HK-2 (cell line): ENCODE measurements around the gene P3H3.
"Not testable (repeated sequence)": the region's sequence is repeated elsewhere in the genome, so short reads cannot be mapped to it uniquely, and the experiment has no call there.

Experiments used
- DNase-seq: peaks from one replicate; pipeline ENCODE4 v3.0.0-alpha.2; 2018; ENCODE audit not compliant: unreplicated experiment

Gene P3H3

DNA sequence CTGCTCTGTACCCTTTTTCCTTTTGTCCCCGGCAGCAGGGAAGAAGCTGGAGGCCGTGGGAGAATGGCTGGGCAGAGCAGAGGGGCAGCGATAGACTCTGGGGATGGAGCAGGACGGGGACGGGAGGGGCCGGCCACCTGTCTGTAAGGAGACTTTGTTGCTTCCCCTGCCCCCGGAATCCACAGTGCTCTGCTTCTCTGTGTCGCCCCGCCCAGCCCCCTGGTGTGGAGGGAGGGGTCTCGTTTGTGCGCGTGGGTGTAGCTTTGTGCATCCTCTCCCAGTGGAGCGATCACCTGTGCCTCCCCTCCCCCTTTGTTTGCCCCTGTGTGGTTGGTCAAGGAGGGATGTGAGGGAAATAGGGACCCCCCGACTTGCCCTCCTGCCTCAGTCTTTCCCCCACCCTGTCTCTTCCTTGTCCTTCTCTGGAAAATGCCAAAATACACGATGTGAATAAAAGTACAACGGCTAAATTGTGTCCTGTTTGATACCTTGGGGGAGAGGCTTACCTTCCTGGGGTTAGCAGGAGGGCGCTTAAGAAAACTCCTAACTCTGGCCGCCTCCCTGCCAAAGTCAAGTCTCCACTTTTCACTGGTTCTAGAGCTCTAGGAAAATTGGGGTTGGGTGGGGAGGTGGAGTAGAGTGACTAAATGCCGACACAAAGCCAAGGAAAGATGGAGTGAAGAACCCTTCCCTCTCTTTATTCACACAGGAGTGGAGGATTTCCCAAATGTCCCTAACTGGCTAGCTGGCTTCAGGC lies 38.1 kb downstream of the P3H3 start:
- DNase-seq = no peak

DNA sequence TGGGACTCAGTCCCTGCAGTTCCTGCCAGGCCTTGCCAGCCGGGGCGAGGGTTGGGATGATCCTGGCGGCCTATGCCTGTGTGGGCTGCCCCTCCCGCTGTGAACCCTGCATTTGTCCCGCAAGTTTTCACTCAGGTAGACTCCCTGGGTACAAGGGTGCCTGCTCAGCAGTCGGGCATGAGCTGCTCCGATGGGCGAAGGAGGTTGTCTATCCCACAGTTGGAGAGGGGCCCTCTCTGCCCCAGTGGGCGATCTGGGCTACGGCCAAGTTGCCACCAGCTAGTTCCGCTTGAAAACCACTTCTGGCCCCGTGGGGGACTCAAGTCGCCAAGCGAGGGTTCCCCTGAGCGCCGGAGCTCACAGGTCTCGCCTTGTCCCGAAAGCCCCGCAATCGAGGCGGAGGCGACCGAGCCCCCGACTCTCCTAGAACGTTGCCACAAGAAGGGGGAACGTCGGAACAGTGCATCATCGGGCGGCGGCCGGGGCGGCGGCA lies 38.8 kb downstream of the P3H3 start:
- no peak for DNase-seq

DNA sequence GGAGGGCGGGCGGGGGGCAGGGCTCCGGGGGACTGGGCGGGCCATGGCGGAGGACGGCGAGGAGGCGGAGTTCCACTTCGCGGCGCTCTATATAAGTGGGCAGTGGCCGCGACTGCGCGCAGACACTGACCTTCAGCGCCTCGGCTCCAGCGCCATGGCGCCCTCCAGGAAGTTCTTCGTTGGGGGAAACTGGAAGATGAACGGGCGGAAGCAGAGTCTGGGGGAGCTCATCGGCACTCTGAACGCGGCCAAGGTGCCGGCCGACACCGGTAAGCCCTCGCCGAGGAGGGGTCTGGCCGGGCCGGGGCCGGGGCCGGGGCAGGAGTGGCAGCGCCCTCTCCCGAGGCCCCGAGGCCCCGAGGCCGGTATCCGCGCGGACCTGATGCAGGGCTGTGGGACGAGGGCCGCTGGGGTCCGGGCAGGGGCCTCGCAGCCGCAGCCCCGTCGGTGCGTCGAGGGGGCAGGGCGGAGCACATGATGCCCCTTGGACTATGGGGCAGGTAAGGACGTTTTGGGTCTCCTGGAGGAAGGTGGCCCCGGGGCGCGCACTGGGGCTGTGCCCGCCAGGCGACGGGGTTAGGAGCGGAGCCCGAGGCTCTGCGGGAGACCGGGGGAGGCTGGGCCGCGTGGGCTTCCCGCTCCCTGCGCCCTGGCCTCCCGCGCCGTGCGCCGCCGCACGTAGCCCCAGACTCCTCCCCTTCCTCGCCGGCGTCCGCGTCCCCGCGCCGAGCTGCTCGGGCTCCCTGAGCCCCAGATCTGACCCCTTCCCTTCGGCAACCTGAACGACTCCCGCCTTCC lies 39.4 kb downstream of the P3H3 start, which contains the start of gene TPI1:
TPI1 (plus strand) TSS at position 119 of the 798 bp plus-strand sequence; CDS start at position 155, 36 bp downstream.
- peak; percentile 91 for DNase-seq

DNA sequence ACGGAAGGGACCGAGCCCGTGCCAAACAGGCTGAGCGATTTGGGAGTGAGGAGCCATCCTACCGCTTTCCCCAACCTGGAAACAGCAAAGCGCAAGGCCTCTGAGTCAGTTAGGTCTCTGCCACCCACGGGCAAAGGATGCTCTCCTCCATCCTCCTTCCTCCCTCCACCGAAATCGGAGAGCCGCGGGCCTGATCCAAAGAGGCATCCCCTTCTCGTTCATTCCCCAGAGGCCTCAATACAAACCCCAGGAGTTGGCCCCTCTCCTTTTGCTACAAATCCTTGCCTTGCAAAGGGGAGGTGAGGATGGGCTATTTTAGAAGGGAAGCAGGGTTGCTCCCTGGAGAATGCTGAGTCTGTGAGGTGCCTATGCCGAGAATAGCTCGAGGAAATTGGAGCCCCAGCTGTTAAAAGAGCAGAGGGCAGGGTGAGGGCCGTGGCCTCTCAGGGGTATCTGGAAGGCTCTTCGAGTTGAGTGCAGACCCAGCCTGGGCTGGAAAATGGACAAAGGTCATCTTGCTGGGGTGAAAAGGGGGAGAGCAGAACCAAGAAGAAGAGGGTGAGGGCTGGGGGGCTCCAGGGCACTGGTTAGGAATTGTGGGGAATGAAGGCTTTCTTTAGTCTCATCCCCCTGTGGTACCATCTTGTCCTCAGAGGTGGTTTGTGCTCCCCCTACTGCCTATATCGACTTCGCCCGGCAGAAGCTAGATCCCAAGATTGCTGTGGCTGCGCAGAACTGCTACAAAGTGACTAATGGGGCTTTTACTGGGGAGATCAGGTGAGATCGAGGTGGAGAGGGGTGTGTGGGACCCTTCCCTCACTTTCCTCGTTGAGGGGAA lies 40.2 kb downstream of the P3H3 start:
- DNase-seq = peak; percentile 20

DNA sequence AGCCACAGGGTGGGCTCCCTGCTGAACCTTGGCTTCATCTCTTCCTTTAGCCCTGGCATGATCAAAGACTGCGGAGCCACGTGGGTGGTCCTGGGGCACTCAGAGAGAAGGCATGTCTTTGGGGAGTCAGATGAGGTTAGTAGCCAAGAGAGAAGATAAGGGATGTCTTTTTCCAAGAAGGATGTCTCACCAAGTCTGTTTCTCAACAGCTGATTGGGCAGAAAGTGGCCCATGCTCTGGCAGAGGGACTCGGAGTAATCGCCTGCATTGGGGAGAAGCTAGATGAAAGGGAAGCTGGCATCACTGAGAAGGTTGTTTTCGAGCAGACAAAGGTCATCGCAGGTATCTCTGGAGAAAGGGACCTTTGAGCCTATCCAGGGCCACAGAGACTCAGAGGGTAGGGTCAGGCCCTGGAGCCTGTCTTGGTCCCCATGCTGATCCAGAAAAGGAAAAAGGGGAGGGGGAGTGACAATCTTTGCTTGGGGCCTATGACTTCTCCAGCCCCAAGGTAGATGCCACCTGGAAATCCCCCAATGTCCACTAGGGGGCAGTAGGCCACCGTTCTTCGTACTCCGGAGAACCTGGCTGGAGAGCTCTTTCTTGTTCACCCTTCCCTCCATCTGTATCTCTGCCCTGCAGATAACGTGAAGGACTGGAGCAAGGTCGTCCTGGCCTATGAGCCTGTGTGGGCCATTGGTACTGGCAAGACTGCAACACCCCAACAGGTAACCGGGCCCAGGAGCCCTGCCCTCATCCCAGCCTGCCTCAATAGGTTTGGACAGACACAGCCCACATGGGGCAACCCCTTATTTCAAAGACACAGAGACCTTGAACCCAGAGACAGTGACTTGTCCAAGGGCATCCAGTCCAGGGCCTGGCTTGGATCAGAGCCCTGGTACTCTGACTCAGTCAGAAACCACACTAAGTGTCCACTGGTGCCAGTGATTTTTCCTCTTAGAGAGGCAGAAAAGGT lies 41.1 kb downstream of the P3H3 start:
- DNase-seq = peak; percentile 84

DNA sequence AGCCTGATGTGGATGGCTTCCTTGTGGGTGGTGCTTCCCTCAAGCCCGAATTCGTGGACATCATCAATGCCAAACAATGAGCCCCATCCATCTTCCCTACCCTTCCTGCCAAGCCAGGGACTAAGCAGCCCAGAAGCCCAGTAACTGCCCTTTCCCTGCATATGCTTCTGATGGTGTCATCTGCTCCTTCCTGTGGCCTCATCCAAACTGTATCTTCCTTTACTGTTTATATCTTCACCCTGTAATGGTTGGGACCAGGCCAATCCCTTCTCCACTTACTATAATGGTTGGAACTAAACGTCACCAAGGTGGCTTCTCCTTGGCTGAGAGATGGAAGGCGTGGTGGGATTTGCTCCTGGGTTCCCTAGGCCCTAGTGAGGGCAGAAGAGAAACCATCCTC lies 42.1 kb downstream of the P3H3 start:
- DNase-seq = not testable (repeated sequence)

DNA sequence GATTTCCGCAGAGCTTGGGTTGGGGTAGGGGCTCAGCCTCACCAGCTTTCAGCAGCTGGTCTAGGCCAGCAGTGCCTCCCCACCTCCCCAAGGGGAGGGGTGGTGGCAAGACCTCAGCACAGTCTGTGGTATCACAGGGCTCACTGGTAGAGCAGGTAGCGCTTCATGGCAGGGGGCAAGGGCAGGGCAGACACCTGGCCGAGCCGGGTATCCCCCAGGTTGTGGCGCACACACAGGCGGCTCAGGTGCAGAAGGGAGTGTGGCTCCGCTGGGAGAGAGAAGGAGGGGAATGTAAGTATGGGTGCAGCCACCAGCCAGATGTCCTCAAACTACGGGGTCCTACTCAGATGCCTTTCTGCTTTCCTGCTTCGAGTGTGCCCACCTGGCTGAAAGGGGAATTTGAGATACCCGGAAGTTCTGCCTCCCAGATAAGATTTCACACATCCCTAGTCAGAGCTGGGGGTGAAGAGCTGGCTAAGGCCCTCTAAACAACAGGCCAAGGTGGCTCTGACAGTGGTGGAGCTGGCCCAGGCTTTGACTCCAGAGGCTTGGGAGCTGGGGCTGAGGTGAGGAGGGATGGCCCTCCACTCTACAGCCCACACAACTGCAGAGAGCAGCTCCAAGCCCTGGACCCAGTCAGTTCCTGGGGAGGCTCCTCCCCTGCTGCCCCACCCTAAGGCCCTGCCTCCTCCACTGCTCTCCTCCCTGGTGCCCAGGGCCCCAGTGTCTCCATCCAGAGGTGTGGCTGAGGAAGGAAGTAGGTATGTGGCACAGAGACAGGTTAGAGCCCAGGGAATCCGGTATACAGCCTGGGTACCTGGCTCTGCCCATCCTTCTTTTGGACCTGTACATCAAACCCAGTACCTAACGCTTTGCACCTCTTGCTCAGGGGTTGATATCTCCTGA lies 43.1 kb downstream of the P3H3 start:
- peak; percentile 79 for DNase-seq

DNA sequence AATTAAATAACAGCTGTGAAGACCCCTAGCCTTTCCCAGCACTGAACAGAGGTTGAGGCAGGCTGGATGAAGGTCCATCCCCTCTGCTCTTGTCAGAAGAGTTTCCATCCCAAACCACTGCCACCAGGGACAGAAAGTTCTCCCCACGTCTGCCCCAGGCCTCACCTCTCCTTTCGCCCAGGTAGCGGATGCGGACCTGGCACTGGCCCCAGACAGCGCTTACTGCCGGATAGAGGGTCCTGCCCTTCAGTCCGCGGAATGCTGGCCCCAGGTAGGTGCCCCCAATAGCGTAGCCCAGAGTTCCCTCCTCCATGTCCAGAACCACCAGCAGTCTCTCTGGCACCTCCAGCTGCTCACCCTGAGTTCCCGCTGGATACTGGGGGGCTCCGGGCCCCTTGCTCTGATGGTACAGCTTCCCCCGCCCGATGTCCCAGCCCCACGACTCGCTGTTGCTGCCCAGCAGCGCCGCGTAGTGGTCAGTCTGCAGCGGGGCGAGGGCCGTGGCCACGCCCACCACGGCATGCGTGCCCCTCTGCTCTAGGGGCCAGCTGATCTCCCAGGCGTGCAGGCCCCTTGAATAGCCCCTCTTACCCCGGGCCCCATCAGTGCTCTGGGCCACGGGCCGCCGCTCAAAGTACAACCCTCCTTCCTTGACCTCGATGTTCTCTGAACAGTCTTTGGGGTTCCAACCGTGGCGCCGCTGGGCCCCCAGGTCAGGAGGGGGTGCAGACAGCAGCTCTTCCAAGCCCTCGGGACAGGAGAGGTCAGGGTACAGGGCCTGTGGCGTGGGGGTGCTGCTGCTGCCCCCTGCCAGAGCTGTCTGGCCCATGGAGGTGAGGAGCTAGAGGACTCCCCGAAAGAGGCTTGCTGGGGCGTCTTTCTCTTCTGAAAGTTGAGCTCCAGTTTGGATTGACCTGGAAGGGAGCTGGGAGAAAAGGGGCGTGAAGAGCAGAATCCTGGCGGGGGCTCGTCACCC lies 44.2 kb downstream of the P3H3 start:
- peak; percentile 89 for DNase-seq

DNA sequence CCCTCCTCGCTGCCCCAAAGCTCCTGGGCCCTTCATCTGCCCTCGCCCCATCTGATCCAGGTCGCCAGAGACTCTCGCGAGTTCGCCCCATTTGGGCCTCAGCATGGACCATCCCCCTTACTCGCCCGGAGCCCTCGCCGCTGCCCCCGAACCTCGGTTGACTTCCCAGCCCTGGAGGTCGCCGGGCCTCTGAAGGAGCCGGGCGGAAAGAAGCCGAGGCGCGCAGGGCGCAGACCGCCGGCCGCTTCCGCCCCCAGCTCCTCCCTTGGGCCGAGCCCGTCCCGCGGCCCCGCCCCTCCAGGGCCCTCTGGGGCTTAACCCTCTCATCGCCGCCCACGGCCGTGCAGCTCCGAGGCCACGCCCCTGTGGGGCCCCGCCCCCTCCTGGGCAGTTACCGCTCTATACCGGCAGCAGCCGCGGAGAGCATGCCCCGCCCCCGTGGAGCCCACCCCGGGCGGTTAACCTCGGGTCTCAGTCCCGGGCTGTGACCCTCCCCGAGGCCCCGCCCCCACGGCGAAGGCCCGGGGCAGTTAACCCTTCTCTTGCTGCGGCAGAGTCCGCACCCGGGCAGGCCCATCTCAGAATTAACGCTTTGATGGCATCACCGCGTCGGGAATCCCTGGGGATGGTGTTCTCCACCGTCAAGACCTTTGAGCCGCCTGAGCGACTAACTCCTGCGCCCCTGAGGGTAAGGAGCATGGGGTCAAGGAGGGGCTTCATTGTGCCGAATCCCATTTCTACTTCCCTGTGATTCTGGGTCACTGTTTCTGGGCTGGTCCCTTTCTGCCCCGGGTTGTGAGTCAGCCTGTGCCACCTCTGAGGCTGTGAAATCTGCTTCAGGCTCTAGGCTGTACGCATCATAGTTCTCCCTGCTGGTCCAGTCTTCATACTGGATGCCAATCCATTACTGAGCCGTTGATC lies 45.1 kb downstream of the P3H3 start, which contains the start of gene SPSB2:
SPSB2 (minus strand) TSS at position 210 of the 921 bp plus-strand sequence. CDS start 402 bp downstream, outside the sequence.
- DNase-seq = peak; percentile 99

DNA sequence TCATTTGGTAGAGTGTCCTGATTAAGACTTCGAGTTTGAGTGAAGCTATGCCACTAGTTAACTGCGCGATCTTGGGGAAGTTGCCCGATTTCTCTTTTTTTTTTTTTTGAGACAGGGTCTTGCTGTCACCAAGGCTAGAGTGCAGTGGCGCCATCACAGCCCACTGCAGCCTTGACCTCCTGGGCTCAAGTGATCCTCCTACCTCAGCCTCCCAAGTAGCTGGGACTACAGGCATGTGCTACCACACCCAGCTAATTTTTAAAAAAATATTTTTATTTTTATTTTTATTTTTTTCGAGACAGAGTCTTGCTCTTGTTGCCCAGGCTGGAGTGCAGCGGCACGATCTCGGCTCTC lies 45.8 kb downstream of the P3H3 start:
- not testable (repeated sequence) for DNase-seq

DNA sequence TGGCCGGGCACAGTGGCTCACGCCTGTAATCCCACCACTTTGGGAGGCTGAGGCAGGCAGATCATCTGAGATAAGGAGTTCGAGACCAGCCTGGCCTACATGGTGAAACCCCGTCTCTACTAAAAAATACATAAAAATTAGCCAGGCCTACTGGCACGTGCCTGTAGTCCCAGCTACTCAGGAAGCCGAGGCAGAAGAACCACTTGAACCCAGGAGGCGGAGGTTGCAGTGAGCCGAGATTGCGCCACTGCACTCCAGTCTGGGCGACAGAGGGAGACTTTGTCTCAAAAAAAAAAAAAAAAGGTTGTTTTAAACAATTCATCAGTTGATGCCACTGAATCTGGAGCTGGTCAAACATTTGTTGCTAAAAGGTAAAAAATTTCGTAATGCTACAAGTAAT lies 51.6 kb downstream of the P3H3 start:
- not testable (repeated sequence) for DNase-seq

DNA sequence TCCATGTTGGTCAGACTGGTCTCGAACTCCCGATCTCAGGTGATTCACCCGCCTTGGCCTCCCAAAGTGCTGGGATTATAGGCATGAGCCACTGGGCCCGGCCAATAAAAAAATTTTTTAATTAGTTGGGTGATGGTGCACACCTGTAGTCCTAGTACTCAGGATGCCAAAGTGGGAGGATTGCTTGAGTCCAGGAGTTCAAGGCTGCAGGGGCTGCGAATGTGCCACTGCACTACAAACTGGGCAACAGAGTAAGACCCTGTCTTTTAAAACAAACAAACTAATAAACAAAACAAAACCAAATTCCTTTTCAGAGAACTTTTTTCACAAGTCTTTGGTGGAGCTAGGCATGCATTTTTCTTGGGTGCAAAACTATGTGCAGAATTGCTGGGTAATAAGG lies 55.0 kb downstream of the P3H3 start:
- DNase-seq = no peak

DNA sequence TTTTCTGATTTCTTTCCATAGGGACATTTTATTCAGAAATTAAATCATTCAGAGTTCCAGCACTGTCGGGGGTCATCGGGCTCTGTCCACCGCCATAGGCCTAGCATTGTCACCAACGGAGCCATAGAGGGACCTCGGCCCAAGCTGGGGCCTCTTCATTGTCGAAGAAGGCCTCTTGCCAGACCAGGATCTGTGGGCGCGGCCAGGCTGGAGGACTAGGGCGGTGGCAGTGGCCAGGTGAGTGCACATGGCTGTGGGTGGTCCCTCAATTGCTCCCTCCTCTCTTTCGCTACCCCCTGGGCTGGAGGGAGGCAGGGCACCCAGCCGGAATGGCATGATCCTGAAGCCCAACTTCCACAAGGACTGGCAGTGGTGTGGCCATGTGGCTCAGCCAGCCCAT lies 55.5 kb downstream of the P3H3 start:
- DNase-seq = no peak

DNA sequence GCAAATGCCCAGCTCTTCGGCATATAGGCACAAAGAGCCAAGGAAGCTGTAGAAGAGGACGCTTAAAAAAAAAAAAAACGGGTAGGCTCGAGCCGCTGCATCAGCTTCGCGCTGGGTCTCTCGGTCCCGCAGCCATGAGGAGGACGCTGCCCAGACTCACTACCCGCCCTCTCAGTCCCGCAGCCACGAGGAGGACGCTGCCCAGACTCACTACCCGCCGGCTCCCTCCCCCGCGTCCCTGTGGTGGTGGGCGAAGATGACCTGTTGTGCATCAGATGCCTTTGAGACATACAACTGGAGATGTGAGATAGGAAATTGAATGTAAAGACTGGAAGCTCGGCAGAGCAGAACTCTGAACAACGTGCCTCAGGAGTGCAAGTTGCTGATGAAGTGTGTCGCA lies 56.3 kb downstream of the P3H3 start:
- no peak for DNase-seq

DNA sequence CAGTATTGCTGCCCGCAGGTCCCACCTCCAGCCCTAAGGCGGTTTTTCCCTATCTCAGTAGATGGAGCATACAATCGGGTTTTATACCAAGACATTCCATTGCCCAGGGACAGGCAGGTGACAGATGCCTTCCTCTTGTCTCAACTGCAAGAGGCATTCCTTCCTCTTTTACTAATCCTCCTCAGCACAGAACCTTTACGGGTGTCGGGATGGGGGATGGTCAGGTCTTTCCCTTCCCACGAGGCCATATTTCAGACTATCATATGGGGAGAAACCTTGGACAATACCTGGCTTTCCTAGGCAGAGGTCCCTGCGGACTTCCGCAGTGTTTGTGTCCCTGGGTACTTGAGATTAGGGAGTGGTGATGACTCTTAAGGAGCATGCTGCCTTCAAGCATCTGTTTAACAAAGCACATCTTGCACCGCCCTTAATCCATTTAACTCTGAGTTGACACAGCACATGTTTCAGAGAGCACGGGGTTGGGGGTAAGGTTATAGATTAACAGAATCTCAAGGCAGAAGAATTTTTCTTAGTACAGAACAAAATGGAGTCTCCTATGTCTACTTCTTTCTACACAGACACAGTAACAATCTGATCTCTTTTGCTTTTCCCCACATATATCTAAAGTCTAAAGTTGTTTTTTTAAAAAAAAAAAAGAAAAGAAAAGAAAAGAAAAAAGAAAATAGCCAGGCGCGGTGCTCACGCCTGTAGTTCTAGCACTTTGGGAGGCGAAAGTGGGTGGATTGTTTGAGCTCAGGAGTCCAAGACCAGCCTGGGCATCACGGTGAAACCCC lies 58.2 kb downstream of the P3H3 start:
- DNase-seq = not testable (repeated sequence)

DNA sequence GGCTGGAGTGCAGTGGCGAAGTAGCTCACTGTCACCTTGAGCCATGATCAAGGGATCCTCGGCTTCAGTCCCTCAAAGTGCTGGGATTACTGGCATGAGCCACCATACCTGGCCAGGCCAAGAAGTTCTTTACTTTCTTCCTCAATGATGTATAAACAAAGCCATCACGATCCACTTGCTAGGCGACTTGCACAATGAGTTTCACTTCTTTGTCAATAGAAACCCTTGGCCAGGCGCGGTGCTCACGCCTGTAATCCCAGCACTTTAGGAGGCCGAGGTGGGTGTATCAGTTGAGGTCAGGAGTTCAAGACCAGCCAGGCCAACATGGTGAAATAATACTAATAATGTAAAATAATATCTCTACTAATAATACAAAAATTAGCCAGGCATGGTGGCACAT lies 59.3 kb downstream of the P3H3 start:
- DNase-seq = no peak

DNA sequence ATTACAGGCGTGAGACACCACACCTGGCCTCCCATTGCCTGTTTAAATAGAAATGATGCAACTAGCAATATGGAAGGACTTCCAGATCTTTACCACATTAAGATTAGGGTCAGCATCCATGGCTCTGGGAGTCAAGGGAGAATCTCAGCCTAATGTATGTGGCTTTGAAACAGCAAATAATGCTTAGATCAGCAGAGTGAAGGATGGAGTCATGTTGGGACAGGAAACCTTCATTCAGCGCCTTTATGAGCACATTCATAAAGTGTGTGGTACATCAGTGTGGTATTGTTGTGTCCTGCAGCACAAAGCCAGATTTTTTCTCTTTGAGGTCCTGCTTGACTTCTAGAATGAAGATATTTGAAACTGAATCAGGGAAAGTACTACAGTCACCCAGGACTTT lies 60.2 kb downstream of the P3H3 start:
- no peak for DNase-seq
